Activated naive CD4-positive, alpha-beta T cell treated with anti-CD3 and anti-CD28 coated beads for 36 hours (primary cell): ENCODE results near the gene SULT1A1. TPM values are rescaled to one million over a fixed set of nuclear protein-coding genes. Genes with fewer than 3 reads are reported as not detected.
"Not testable (repeated sequence)": the region's sequence is repeated elsewhere in the genome, so short reads cannot be mapped to it uniquely, and the experiment has no call there.

Experiments
- CTCF ChIA-PET: fragments of 350-600 bp; sonication (Branson Sonifier 250); formaldehyde crosslinking; loops from one replicate; lab custom pipeline; 2021; ENCODE audit warnings: antibody characterized with exemption; lab: Charles Lee
- DNase-seq: peaks from one replicate; pipeline ENCODE4 v3.0.0-alpha.2; 2020
- H3K27ac Mint-ChIP-seq: one replicate; pipeline ENCODE4 v1.8.0; 2021; ENCODE audit warnings: mild to moderate bottlenecking, mixed read lengths
- H3K27me3 Mint-ChIP-seq: one replicate; pipeline ENCODE4 v1.8.0; 2021; ENCODE audit warnings: low read depth, mixed read lengths
- H3K36me3 Mint-ChIP-seq: one replicate; pipeline ENCODE4 v1.8.0; 2021; ENCODE audit warnings: low read depth, mixed read lengths
- H3K4me1 Mint-ChIP-seq: one replicate; pipeline ENCODE4 v1.8.0; 2021; ENCODE audit warnings: low read depth, mixed read lengths
- H3K4me3 Mint-ChIP-seq: one replicate; pipeline ENCODE4 v1.8.0; 2021; ENCODE audit warnings: mild to moderate bottlenecking, moderate library complexity, mixed read lengths
- H3K9me3 Mint-ChIP-seq: one replicate; pipeline ENCODE4 v1.8.0; 2021; ENCODE audit warnings: mixed read lengths
- intact Hi-C: fragments of 100-400 bp; cut with micrococcal nuclease; formaldehyde crosslinking; loops from one replicate; pipeline ENCODE4 v1.15.1; 2023
- total RNA-seq, 2 experiments: library from RNA; stranded (reverse); gene quantifications; one replicate each; pipeline ENCODE4 v1.2.3, GENCODE V29; 2021

Gene SULT1A1
- total RNA-seq, 2 experiments from 2014 or later = 9.7 to 10.8 TPM

DNA sequence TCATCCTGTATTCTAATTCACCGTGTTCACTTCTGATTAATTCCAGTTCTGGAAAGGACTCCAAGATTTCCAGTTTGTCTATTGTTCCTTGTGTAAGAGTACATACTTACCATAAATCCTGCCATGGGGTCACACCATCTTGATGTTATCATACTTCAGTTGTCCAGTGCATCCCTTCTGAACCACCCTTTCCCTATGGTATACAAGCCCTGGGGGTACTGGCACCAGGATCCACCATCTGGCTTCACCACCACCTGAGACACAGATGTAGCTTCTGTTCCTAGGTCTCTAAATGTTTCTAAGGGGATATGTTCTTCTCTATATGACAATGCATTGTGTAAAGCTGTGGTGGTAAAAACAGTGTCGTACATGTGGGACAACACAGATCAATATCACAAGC, 34.9 kb downstream of the SULT1A1 start:
- H3K36me3 Mint-ChIP-seq = peaks cover 1% of the 10 kb centered on the region
- no peaks in the 10 kb centered on the region for H3K27me3 Mint-ChIP-seq
- no peak overlapping the region for H3K4me3 Mint-ChIP-seq
- H3K9me3 Mint-ChIP-seq = no peaks in the 10 kb centered on the region
- H3K4me1 Mint-ChIP-seq = peaks cover 5% of the 10 kb centered on the region
- CTCF ChIA-PET = interaction anchor here (0.5 to 0.6 kb wide), 2 partner anchors 46 kb away, joined by 3 to 4 read pairs; no protein-coding TSS in a partner anchor
- no peak overlapping the region for H3K27ac Mint-ChIP-seq
- no peak for DNase-seq
- intact Hi-C loops = no loop called here

GRCh38 chr16:28573738-28574718, 35.8 kb downstream of the SULT1A1 start:
- H3K27ac Mint-ChIP-seq = no peak overlapping the region
- CTCF ChIA-PET = no interaction called here

GRCh38 chr16:28572696-28573510, 36.9 kb downstream of the SULT1A1 start:
- H3K9me3 Mint-ChIP-seq = no peaks in the 10 kb centered on the region
- no peak overlapping the region for H3K27ac Mint-ChIP-seq
- H3K4me3 Mint-ChIP-seq = no peak overlapping the region
- peaks cover 8% of the 10 kb centered on the region for H3K4me1 Mint-ChIP-seq
- CTCF ChIA-PET = no interaction called here
- H3K36me3 Mint-ChIP-seq = peaks cover 1% of the 10 kb centered on the region
- no peaks in the 10 kb centered on the region for H3K27me3 Mint-ChIP-seq
- intact Hi-C loops = no loop called here
- DNase-seq = no peak

More at GRCh38 chr16:28573738-28574718, 35.8 kb downstream of the SULT1A1 start:
- Mint-ChIP-seq H3K4me1 (peaks cover 8% of the 10 kb centered on the region), H3K27me3 (no peaks in the 10 kb centered on the region), H3K4me3 (no peak overlapping the region), H3K9me3 (no peaks in the 10 kb centered on the region), H3K36me3 (peaks cover 1% of the 10 kb centered on the region)
- no peak for DNase-seq
- intact Hi-C loops = no loop called here

DNA sequence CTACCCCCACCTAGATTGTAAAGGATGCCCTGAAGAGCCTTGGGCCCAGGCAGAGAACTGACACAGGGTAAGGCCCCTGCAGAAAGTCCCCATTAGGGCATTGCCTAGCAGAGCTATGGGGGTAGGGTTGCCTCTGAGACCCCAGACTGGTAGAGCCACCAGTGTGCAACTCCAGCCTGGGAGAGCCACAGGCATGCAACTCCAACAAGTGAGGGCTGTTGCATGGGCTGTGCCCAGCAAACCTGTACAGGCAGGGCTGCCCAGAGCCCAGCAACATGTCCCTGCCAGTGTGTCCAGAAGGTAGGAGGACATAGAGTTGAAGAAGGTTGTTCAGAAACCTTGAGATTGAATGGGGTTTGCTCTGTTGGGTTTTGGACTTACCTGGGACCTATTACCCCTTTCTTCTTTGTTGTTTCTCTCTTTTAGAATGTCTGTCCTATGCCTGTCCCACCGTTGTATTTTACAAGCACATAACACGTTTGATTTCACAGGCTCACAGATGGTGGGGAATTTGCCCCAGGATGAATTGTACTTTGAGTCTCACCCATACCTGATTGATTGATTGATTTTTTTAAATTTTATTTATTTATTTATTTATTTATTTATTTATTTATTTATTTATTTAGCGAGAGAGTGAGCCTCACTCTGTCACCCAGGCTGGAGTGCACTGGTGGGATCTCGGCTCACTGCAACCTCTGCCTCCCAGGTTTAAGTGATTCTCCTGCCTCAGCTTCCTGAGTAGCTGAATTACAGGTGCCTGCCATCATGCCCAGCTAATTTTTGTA, 39.7 kb downstream of the SULT1A1 start:
- Mint-ChIP-seq H3K36me3 (peaks cover 17% of the 10 kb centered on the region), H3K9me3 (peaks cover 8% of the 10 kb centered on the region), H3K27ac (no peak overlapping the region), H3K27me3 (no peaks in the 10 kb centered on the region), H3K4me3 (no peak overlapping the region), H3K4me1 (peaks cover 13% of the 10 kb centered on the region)
- intact Hi-C loops = no loop called here
- CTCF ChIA-PET = no interaction called here
- no peak for DNase-seq

GRCh38 chr16:28569021-28569420, 40.8 kb downstream of the SULT1A1 start:
- Mint-ChIP-seq H3K4me1 (peaks cover 13% of the 10 kb centered on the region), H3K27me3 (no peaks in the 10 kb centered on the region), H3K36me3 (peaks cover 19% of the 10 kb centered on the region), H3K4me3 (no peak overlapping the region), H3K9me3 (peaks cover 8% of the 10 kb centered on the region), H3K27ac (no peak overlapping the region)
- CTCF ChIA-PET = no interaction called here
- intact Hi-C loops = no loop called here
- DNase-seq = no peak

- H3K4me3 Mint-ChIP-seq = no peak overlapping the region
- H3K36me3 Mint-ChIP-seq = peaks cover 17% of the 10 kb centered on the region
- peaks cover 13% of the 10 kb centered on the region for H3K4me1 Mint-ChIP-seq
- CTCF ChIA-PET = no interaction called here
- H3K9me3 Mint-ChIP-seq = peaks cover 8% of the 10 kb centered on the region
- H3K27ac Mint-ChIP-seq = no peak overlapping the region
- DNase-seq = no peak
- no peaks in the 10 kb centered on the region for H3K27me3 Mint-ChIP-seq
- intact Hi-C loops = no loop called here
These were observed 42.6 kb downstream of the SULT1A1 start for GRCh38 chr16:28567292-28567691.

DNA sequence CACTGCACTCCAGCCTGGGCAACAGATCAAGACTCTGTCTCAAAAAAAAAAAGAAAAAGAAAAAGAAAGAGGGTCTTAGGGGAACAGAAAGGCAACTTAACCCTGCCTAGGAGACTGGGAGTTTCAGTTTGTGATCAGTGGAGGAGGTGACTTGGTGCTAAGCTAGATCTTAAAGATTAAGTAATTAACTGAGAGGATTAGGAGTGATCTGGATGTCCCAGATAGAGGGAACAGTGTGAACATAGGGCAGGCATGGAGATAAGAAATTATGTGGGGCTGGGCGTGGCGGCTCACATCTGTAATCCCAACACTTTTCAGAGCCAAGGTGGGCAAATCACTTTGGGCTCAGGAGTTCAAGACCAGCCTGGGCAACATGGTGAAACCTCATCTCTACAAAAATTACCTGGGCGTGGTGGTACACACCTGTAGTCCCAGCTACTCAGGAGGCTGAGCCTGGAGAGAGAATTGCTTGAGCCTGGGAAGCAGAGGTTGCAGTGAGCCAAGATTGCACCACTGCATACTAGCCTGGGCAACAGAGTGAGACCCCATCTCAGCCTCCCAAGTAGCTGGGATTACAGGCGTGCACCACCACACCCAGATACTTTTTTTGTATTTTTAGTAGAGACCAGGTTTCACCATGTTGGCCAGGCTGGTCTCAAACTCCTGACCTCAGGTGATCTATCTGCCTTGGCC, 43.5 kb downstream of the SULT1A1 start:
- DNase-seq, CTCF ChIA-PET, intact Hi-C loops, H3K4me3 Mint-ChIP-seq, H3K9me3 Mint-ChIP-seq, H3K27me3 Mint-ChIP-seq, H3K27ac Mint-ChIP-seq: not testable (repeated sequence)
- Mint-ChIP-seq H3K36me3 (peaks cover 17% of the 10 kb centered on the region), H3K4me1 (peaks cover 13% of the 10 kb centered on the region)

DNA sequence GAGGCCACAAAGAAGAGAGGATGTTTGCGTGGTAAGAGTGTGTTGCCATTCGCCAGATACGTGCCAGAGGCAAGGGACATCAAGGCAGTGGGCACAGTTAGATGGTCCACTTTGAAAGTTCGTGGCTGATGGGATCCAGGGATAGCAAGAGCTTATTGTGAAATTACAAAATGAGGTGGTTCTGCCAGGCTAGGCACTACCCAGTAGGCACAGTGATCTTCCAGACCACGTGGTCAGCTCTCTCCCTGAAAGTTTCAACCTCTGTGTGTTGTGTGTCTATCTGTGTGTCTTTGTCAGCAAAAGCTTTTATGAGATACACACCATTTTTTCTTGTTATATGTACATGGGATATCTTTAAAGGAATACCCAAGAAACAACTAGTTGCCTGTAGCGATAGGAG, 46.6 kb downstream of the SULT1A1 start:
- Mint-ChIP-seq H3K4me1 (peaks cover 18% of the 10 kb centered on the region), H3K27me3 (no peaks in the 10 kb centered on the region), H3K9me3 (peaks cover 8% of the 10 kb centered on the region), H3K27ac (no peak overlapping the region), H3K4me3 (no peak overlapping the region), H3K36me3 (peaks cover 36% of the 10 kb centered on the region)
- no peak for DNase-seq
- intact Hi-C loops = no loop called here
- CTCF ChIA-PET = no interaction called here

DNA sequence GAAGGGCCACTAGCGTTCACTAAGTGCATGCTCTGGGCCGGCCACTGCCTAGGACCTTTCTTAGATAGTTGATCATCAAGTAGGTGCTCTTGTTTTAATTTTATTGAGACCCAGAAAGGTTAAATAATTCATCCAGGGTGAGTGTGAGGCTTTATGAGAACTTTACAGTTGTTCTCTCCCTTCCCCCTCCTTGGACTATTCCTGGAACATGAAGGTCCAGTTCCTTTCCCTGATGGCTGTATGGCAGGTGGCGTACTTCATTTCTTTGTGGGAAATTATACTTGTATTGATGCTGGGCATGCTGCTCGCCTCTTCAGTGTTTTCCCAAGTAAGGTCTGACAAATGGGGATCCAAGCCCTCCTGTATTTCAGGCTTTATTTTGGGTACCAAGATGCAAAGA, 47.6 kb downstream of the SULT1A1 start:
- CTCF ChIA-PET = no interaction called here
- peaks cover 35% of the 10 kb centered on the region for H3K36me3 Mint-ChIP-seq

GRCh38 chr16:28561557-28562187, 48.2 kb downstream of the SULT1A1 start:
- Mint-ChIP-seq H3K27me3 (no peaks in the 10 kb centered on the region), H3K4me1 (peaks cover 25% of the 10 kb centered on the region), H3K9me3 (peaks cover 4% of the 10 kb centered on the region), H3K27ac (no peak overlapping the region), H3K36me3 (peaks cover 35% of the 10 kb centered on the region), H3K4me3 (no peak overlapping the region)
- intact Hi-C loops = no loop called here
- DNase-seq = no peak
- CTCF ChIA-PET = no interaction called here

More for the DNA sequence above, 47.6 kb downstream of the SULT1A1 start:
- no peak for DNase-seq
- Mint-ChIP-seq H3K4me3 (no peak overlapping the region), H3K27me3 (no peaks in the 10 kb centered on the region), H3K27ac (no peak overlapping the region), H3K4me1 (peaks cover 19% of the 10 kb centered on the region), H3K9me3 (peaks cover 5% of the 10 kb centered on the region)
- intact Hi-C loops = no loop called here

GRCh38 chr16:28558456-28558855, 51.4 kb downstream of the SULT1A1 start:
- Mint-ChIP-seq H3K9me3 (no peaks in the 10 kb centered on the region), H3K27me3 (no peaks in the 10 kb centered on the region), H3K36me3 (peaks cover 25% of the 10 kb centered on the region), H3K27ac (no peak overlapping the region), H3K4me3 (no peak overlapping the region), H3K4me1 (peaks cover 41% of the 10 kb centered on the region)
- CTCF ChIA-PET = interaction anchor here (0.9 kb wide), 1 partner anchor 52 kb away, joined by 3 read pairs; the partner anchor contains the start of gene SULT1A1
- intact Hi-C loops = no loop called here
- DNase-seq = no peak
